ENCODE data around the gene LRRC49.

DNA sequence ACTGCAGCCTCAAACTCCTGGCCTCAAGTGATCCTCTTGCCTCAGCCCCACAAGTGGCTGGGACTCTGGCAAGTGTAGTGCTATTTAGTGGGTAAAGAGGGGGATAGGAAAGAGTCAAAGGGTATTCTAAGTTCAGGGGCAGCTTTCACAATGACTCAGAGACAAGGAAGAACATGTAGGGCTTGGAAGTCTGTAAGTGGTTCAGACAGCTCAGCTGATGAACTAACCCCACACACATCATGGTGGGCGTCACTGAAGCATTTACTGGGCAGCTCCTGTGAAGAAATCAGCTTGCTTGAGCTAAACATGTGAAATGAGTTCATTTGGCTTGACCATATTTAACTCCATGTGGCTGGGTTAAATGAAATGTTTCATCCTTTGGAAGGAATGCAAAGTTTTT, 188.1 kb downstream of the LRRC49 start:
- TF ChIP-seq EP300 (IDR thresholded peaks at IDR 0.05), result no peak
- TF ChIP-seq, protein P1, sequence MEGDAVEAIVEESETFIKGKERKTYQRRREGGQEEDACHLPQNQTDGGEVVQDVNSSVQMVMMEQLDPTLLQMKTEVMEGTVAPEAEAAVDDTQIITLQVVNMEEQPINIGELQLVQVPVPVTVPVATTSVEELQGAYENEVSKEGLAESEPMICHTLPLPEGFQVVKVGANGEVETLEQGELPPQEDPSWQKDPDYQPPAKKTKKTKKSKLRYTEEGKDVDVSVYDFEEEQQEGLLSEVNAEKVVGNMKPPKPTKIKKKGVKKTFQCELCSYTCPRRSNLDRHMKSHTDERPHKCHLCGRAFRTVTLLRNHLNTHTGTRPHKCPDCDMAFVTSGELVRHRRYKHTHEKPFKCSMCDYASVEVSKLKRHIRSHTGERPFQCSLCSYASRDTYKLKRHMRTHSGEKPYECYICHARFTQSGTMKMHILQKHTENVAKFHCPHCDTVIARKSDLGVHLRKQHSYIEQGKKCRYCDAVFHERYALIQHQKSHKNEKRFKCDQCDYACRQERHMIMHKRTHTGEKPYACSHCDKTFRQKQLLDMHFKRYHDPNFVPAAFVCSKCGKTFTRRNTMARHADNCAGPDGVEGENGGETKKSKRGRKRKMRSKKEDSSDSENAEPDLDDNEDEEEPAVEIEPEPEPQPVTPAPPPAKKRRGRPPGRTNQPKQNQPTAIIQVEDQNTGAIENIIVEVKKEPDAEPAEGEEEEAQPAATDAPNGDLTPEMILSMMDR (IDR thresholded peaks at IDR 0.05), result no peak
- TF ChIP-seq POLR2A (IDR thresholded peaks at IDR 0.05), result no peak

Data from upper lobe of left lung (tissue), 4 donors.